Fibroblast of mammary gland (primary cell): ENCODE results near the gene AP5Z1.

Source experiments
- DNase-seq: peaks from one replicate; pipeline ENCODE4 v3.0.0-alpha.2; 2010; ENCODE audit warnings: low read depth
- H3K4me3 ChIP-seq: 2 replicates; pipeline ENCODE4 v1.5.1; 2011; ENCODE audit warnings: low read depth, mild to moderate bottlenecking, low read length, moderate library complexity; ENCODE audit not compliant: control insufficient read depth
- CTCF ChIP-seq: conservative IDR thresholded peaks from 2 replicates; pipeline ENCODE4 v1.5.1; 2011; ENCODE audit warnings: low read depth, low read length, inconsistent platforms; ENCODE audit not compliant: control insufficient read depth, insufficient read depth

Gene AP5Z1

GRCh38 chr7:4772306-4772705 lies 3.1 kb upstream of the AP5Z1 start:
- no peak overlapping the region for H3K4me3 ChIP-seq
- no peak for TF ChIP-seq CTCF
- DNase-seq: no peak

- H3K4me3 ChIP-seq: no peak overlapping the region
- TF ChIP-seq CTCF: no peak
- DNase-seq: no peak
Measured at GRCh38 chr7:4774007-4774406, 1.4 kb upstream of the AP5Z1 start.

GRCh38 chr7:4774658-4775249 lies 669 bp upstream of the AP5Z1 start:
- peak overlapping the region; percentile 95 for H3K4me3 ChIP-seq
- DNase-seq: peak; percentile 74
- TF ChIP-seq CTCF: no peak

- no peak for TF ChIP-seq CTCF
- H3K4me3 ChIP-seq: peak overlapping the region; percentile 95
- peak; percentile 55 for DNase-seq
Measured at GRCh38 chr7:4775848-4776623, 613 bp downstream of the AP5Z1 start.

- no peak overlapping the region for H3K4me3 ChIP-seq
- DNase-seq: no peak
- TF ChIP-seq CTCF: no peak
Measured at GRCh38 chr7:4779118-4779517, 3.7 kb downstream of the AP5Z1 start.

GRCh38 chr7:4781366-4782069 lies 6.1 kb downstream of the AP5Z1 start:
- no peak for DNase-seq
- no peak for TF ChIP-seq CTCF
- H3K4me3 ChIP-seq: no peak overlapping the region
